CD4-positive, alpha-beta T cell (primary cell): ENCODE measurements around the gene SIGLEC11. TPM values are rescaled to one million over a fixed set of nuclear protein-coding genes. Genes with fewer than 3 reads are reported as not detected.

Source experiments
- ATAC-seq: fragments of 200-7000 bp; cut with Tn5 transposase; one replicate; pipeline ENCODE4 v1.10.0; 2022; ENCODE audit warnings: mild to moderate bottlenecking; ENCODE audit not compliant: poor library complexity
- CTCF ChIA-PET: fragments of 350-600 bp; sonication (Branson Sonifier 250); formaldehyde crosslinking; loops from one replicate; lab custom pipeline; 2021; ENCODE audit warnings: antibody characterized with exemption, inconsistent platforms; lab: Charles Lee
- POLR2A ChIA-PET: fragments of 350-600 bp; sonication (Branson Sonifier 250); formaldehyde crosslinking; loops from one replicate; lab custom pipeline; 2021; ENCODE audit warnings: antibody characterized with exemption, inconsistent platforms; lab: Charles Lee
- DNase-seq, 14 experiments: peaks; one replicate each; pipeline ENCODE4 v3.0.0-alpha.2; 2013 to 2020; ENCODE audit warnings: mixed read lengths in 2 of 14
- H3K27ac ChIP-seq, 2 donors: one replicate each; pipeline versions ENCODE4 v1.5.1 to v1.7.0; 2013; ENCODE audit warnings: low read length in 2 of 2, low read depth in 1 of 2, mild to moderate bottlenecking in 1 of 2
- H3K27me3 ChIP-seq, 2 experiments: 1 replicate in 1 of 2; 2 replicates in 1 of 2; pipeline versions ENCODE4 v1.6.1 to v1.7.0; 2013; ENCODE audit warnings: low read length in 2 of 2, control low read depth in 1 of 2, mild to moderate bottlenecking in 1 of 2, moderate library complexity in 1 of 2; ENCODE audit not compliant: insufficient read depth in 2 of 2, control insufficient read depth in 1 of 2
- H3K36me3 ChIP-seq: one replicate; pipeline ENCODE4 v1.6.1; 2013; ENCODE audit warnings: low read length, control low read depth; ENCODE audit not compliant: insufficient read depth
- H3K4me1 ChIP-seq: one replicate; pipeline ENCODE4 v1.6.1; 2013; ENCODE audit warnings: low read length, control low read depth; ENCODE audit not compliant: insufficient read depth
- H3K4me3 ChIP-seq: one replicate; pipeline ENCODE4 v1.5.1; 2013; ENCODE audit warnings: mild to moderate bottlenecking, low read length, moderate library complexity
- H3K9me3 ChIP-seq, 2 experiments: 1 replicate in 1 of 2; 2 replicates in 1 of 2; pipeline versions ENCODE4 v1.6.1 to v1.7.0; 2013; ENCODE audit warnings: low read length in 2 of 2, mild to moderate bottlenecking in 2 of 2, control low read depth in 1 of 2, moderate library complexity in 1 of 2; ENCODE audit not compliant: control insufficient read depth in 1 of 2, insufficient read depth in 1 of 2
- H3K27ac Mint-ChIP-seq: one replicate; pipeline ENCODE4 v1.8.0; 2020; ENCODE audit warnings: mixed read lengths
- H3K27me3 Mint-ChIP-seq: one replicate; pipeline ENCODE4 v1.8.0; 2021; ENCODE audit warnings: mixed read lengths
- H3K36me3 Mint-ChIP-seq: one replicate; pipeline ENCODE4 v1.8.0; 2021; ENCODE audit warnings: low read depth, mixed read lengths
- H3K4me1 Mint-ChIP-seq: one replicate; pipeline ENCODE4 v1.8.0; 2021; ENCODE audit warnings: low read depth, mixed read lengths
- H3K4me3 Mint-ChIP-seq: one replicate; pipeline ENCODE4 v1.8.0; 2020; ENCODE audit warnings: mild to moderate bottlenecking, mixed read lengths
- H3K9me3 Mint-ChIP-seq: one replicate; pipeline ENCODE4 v1.8.0; 2020; ENCODE audit warnings: mixed read lengths
- CTCF ChIP-seq: fragments of 200-600 bp; IDR thresholded peaks from one replicate; pipeline ENCODE4 v1.8.0; 2022; ENCODE audit warnings: antibody characterized with exemption, mild to moderate bottlenecking
- intact Hi-C, 2 experiments: fragments of 100-400 bp; cut with DNase I in 1 of 2; cut with micrococcal nuclease in 1 of 2; formaldehyde crosslinking; loops; one replicate each; pipeline versions ENCODE4 v1.15.1 to v1.9.0; 2023 to 2025; cut with DNase I, micrococcal nuclease
- total RNA-seq, 174 experiments: library from RNA in 2 of 174; stranded (reverse) in 2 of 174; gene quantifications; one replicate each; pipeline ENCODE4 v1.2.3 and lab custom pipeline; 2021 to 2026

Gene SIGLEC11
- total RNA-seq, 2 experiments from 2014 or later: 0.08 TPM; not detected in 1

GRCh38 chr19:49957262-49957915 is 3.6 kb downstream of the SIGLEC11 start:
- ATAC-seq (no peak), DNase-seq (no peak)
- intact Hi-C loops: no loop called here
- H3K27ac Mint-ChIP-seq: no peak overlapping the region
- POLR2A ChIA-PET: no interaction called here
- H3K36me3 Mint-ChIP-seq: no peaks in the 10 kb centered on the region
- Histone ChIP-seq H3K4me1 (peaks cover 6% of the 10 kb centered on the region), H3K9me3 (peaks cover 0 to 9% of the 10 kb centered on the region in 2 experiments), H3K4me3 (no peak overlapping the region), H3K27ac (no peak overlapping the region), H3K27me3 (peaks cover 0 to 3% of the 10 kb centered on the region in 2 experiments), H3K36me3 (no peaks in the 10 kb centered on the region)
- no peaks in the 10 kb centered on the region for H3K9me3 Mint-ChIP-seq
- H3K4me3 Mint-ChIP-seq: no peak overlapping the region
- CTCF ChIA-PET: interaction anchor here (0.6 to 0.7 kb wide), 2 partner anchors 237 to 775 kb away, joined by 3 read pairs; no protein-coding TSS in a partner anchor
- H3K27me3 Mint-ChIP-seq: peaks cover 18% of the 10 kb centered on the region
- no peak for TF ChIP-seq CTCF
- H3K4me1 Mint-ChIP-seq: no peaks in the 10 kb centered on the region

- Histone ChIP-seq H3K9me3 (peaks cover 0 to 13% of the 10 kb centered on the region in 2 experiments), H3K36me3 (no peaks in the 10 kb centered on the region), H3K4me1 (peaks cover 6% of the 10 kb centered on the region), H3K27me3 (peaks cover 0 to 4% of the 10 kb centered on the region in 2 experiments), H3K4me3 (no peak overlapping the region), H3K27ac (no peak overlapping the region)
- no peak for ATAC-seq
- intact Hi-C loops: no loop called here
- CTCF ChIA-PET: no interaction called here
- Mint-ChIP-seq H3K27ac (no peak overlapping the region), H3K4me1 (no peaks in the 10 kb centered on the region), H3K9me3 (no peaks in the 10 kb centered on the region), H3K4me3 (no peak overlapping the region), H3K36me3 (no peaks in the 10 kb centered on the region), H3K27me3 (peaks cover 23% of the 10 kb centered on the region)
- POLR2A ChIA-PET: no interaction called here
- DNase-seq: no peak
- TF ChIP-seq CTCF: no peak
These were observed 4.9 kb downstream of the SIGLEC11 start for GRCh38 chr19:49956115-49956495.

DNA sequence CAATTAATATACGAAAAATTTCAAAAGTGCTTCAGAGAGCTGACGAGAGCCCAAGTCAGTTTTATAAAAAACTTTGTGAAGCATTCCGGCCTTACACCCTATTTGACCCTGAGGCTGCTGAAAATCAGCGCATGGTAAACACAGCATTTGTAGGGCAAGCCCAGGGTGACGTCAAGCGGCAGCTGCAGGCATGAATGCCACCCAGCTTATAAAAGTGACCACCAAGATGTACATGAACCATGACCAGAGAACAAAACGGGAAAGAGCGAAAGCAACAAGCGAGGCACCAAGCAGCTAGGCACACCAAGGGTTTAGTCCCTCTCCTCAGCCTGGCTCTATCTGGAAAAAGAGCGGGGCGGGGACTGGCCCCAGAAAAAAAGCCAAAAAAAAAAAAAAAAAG is 6.0 kb downstream of the SIGLEC11 start:
- no peaks in the 10 kb centered on the region for H3K9me3 Mint-ChIP-seq
- POLR2A ChIA-PET: no interaction called here
- peaks cover 31% of the 10 kb centered on the region for H3K27me3 Mint-ChIP-seq
- Histone ChIP-seq H3K9me3 (peaks cover 0 to 13% of the 10 kb centered on the region in 2 experiments), H3K4me1 (peaks cover 6% of the 10 kb centered on the region), H3K36me3 (no peaks in the 10 kb centered on the region), H3K27me3 (peaks cover 0 to 7% of the 10 kb centered on the region in 2 experiments), H3K4me3 (no peak overlapping the region), H3K27ac (no peak overlapping the region)
- no peak for DNase-seq
- no peaks in the 10 kb centered on the region for H3K4me1 Mint-ChIP-seq
- CTCF ChIA-PET: no interaction called here
- no peak overlapping the region for H3K27ac Mint-ChIP-seq
- no peak for TF ChIP-seq CTCF
- ATAC-seq: no peak
- intact Hi-C loops: no loop called here
- no peaks in the 10 kb centered on the region for H3K36me3 Mint-ChIP-seq
- no peak overlapping the region for H3K4me3 Mint-ChIP-seq
